Keratinocyte (primary cell): Measurements from ENCODE around the gene CCDC63.

Source experiments
- CTCF ChIP-seq, 3 experiments: IDR thresholded peaks in 1 of 3; conservative IDR thresholded peaks in 1 of 3; optimal IDR thresholded peaks in 1 of 3; 2 replicates in 2 of 3; 3 replicates in 1 of 3; pipeline versions ENCODE3 to v1.5.1; 2011; ENCODE audit warnings: low read length in 3 of 3, mild to moderate bottlenecking in 3 of 3, moderate library complexity in 2 of 3, control low read depth in 1 of 3, inconsistent platforms in 1 of 3; ENCODE audit not compliant: insufficient read depth in 2 of 3; ENCODE audit errors: extremely low read depth in 1 of 3
- EZH2 ChIP-seq: IDR thresholded peaks from one replicate; pipeline ENCODE4 v1.6.1; 2012; ENCODE audit warnings: inconsistent platforms, mild to moderate bottlenecking, low read length, moderate library complexity

- TF ChIP-seq CTCF (optimal IDR thresholded peaks at IDR 0.05 in 1 of 3, IDR thresholded peaks at IDR 0.05 in 1 of 3, conservative IDR thresholded peaks at IDR 0.05 in 1 of 3; ENCODE audit: extremely low read depth in 1 of 3, insufficient read depth in 2 of 3, low read length in 3 of 3) (no peak), EZH2 (no peak)
Measured at GRCh38 chr12:110906083-110906482, 59.3 kb downstream of the CCDC63 start.
